Smooth muscle cell (in vitro differentiated cells): ENCODE measurements around the gene BICD1. TPM values are rescaled to one million over a fixed set of nuclear protein-coding genes. Genes with fewer than 3 reads are reported as not detected.

Experiments
- DNase-seq: peaks from one replicate; lab custom pipeline; 2025; ENCODE audit not compliant: unreplicated experiment; lab: John Stamatoyannopoulos, UW
- H2AFZ ChIP-seq: fragments of 200-600 bp; sonication (generic); 2 replicates; pipeline ENCODE4 v1.6.0; 2016; ENCODE audit warnings: antibody characterized with exemption, low read depth, mild to moderate bottlenecking
- H3F3A ChIP-seq: fragments of 200-600 bp; sonication (generic); 2 replicates; pipeline ENCODE4 v1.6.0; 2017; ENCODE audit warnings: antibody characterized with exemption, low read depth
- H3K27ac ChIP-seq: fragments of 200-600 bp; sonication (generic); 2 replicates; pipeline ENCODE4 v1.5.1; 2016; ENCODE audit warnings: low read depth, mild to moderate bottlenecking
- H3K27me3 ChIP-seq: fragments of 200-600 bp; sonication (generic); 2 replicates; pipeline ENCODE4 v1.6.1; 2016; ENCODE audit warnings: low read depth, mild to moderate bottlenecking
- H3K36me3 ChIP-seq: fragments of 200-600 bp; sonication (generic); 2 replicates; pipeline ENCODE4 v1.5.1; 2016; ENCODE audit warnings: low read depth
- H3K4me1 ChIP-seq: fragments of 200-600 bp; sonication (generic); 2 replicates; pipeline ENCODE4 v1.5.1; 2016; ENCODE audit warnings: low read depth
- H3K4me2 ChIP-seq: fragments of 200-600 bp; sonication (generic); 2 replicates; pipeline ENCODE4 v1.6.0; 2016; ENCODE audit warnings: mild to moderate bottlenecking
- H3K4me3 ChIP-seq: fragments of 200-600 bp; sonication (generic); 2 replicates; pipeline ENCODE4 v1.5.1; 2016; ENCODE audit warnings: mild to moderate bottlenecking
- H3K79me2 ChIP-seq: fragments of 200-600 bp; sonication (generic); 2 replicates; pipeline ENCODE4 v1.6.0; 2016; ENCODE audit warnings: low read depth, mild to moderate bottlenecking
- H3K9ac ChIP-seq: fragments of 200-600 bp; sonication (generic); 2 replicates; pipeline ENCODE4 v1.6.0; 2016; ENCODE audit warnings: low read depth
- H3K9me3 ChIP-seq: fragments of 200-600 bp; sonication (generic); replicated peaks from 2 replicates; pipeline ENCODE4 v1.5.1; 2016; ENCODE audit warnings: low read depth
- H4K20me1 ChIP-seq: fragments of 200-600 bp; sonication (generic); 2 replicates; pipeline ENCODE4 v1.6.0; 2016; ENCODE audit warnings: low read depth
- CTCF ChIP-seq: fragments of 200-600 bp; sonication (generic); IDR thresholded peaks from 2 replicates; pipeline ENCODE4 v1.5.1; 2017; ENCODE audit warnings: borderline replicate concordance, mild to moderate bottlenecking, antibody characterized with exemption; ENCODE audit not compliant: insufficient read depth, poor library complexity, severe bottlenecking
- WGBS: methylation state at CpG from one replicate; pipeline ENCODE4 v1.1.7; 2016; ENCODE audit warnings: low lambda C conversion rate; 5-methylcytosine and 5-hydroxymethylcytosine counted together
- polyA plus RNA-seq: library from polyadenylated mRNA; unstranded; fragments of >200 nt; fragmentation: Nextera tagmentation; extraction: Ambion mirVana; gene quantifications from 2 replicates; pipeline ENCODE4 v1.2.1, GENCODE V29; 2016
- total RNA-seq: library from RNA; depleted of rRNA; stranded (reverse); fragments of >200 nt; gene quantifications from 2 replicates; pipeline ENCODE4 v1.2.3, GENCODE V29; 2014

The BICD1 gene
- total and polyA plus RNA-seq, 2 experiments from 2014 or later: 6.5 to 11.5 TPM

- H3K4me3 ChIP-seq: no peak overlapping the region
- H3K27me3 ChIP-seq: no peaks in the 10 kb centered on the region
- no peak overlapping the region for H3K27ac ChIP-seq
- no peaks in the 10 kb centered on the region for H3F3A ChIP-seq
- no peaks in the 10 kb centered on the region for H4K20me1 ChIP-seq
- WGBS: 48% methylated on average over 5 of the region's 5 CpGs
- peak; percentile 86 for TF ChIP-seq CTCF
- H2AFZ ChIP-seq: no peak overlapping the region
- H3K4me2 ChIP-seq: peak overlapping the region; percentile 50
- H3K36me3 ChIP-seq: no peaks in the 10 kb centered on the region
- no peaks in the 10 kb centered on the region for H3K4me1 ChIP-seq
- H3K9ac ChIP-seq: no peak overlapping the region
- H3K79me2 ChIP-seq: no peaks in the 10 kb centered on the region
- no peak for DNase-seq
- no peaks in the 10 kb centered on the region for H3K9me3 ChIP-seq
Observed at GRCh38 chr12:32365473-32366064, 258.9 kb downstream of the BICD1 start.

- 97% methylated on average over 1 of the region's 1 CpG for WGBS
- DNase-seq: no peak
- TF ChIP-seq CTCF: no peak
- Histone ChIP-seq H3K4me2 (no peak overlapping the region), H3K27ac (no peak overlapping the region), H3F3A (no peaks in the 10 kb centered on the region), H3K4me3 (no peak overlapping the region), H2AFZ (no peak overlapping the region), H3K36me3 (no peaks in the 10 kb centered on the region), H3K9ac (no peak overlapping the region), H3K27me3 (no peaks in the 10 kb centered on the region), H3K4me1 (no peaks in the 10 kb centered on the region), H4K20me1 (no peaks in the 10 kb centered on the region), H3K9me3 (no peaks in the 10 kb centered on the region), H3K79me2 (no peaks in the 10 kb centered on the region)
Observed at GRCh38 chr12:32366714-32367113, 260.1 kb downstream of the BICD1 start.

GRCh38 chr12:32367381-32367780 lies 260.7 kb downstream of the BICD1 start:
- Histone ChIP-seq H3F3A (no peaks in the 10 kb centered on the region), H3K4me1 (no peaks in the 10 kb centered on the region), H4K20me1 (no peaks in the 10 kb centered on the region), H3K9ac (no peak overlapping the region), H3K27ac (no peak overlapping the region), H3K9me3 (no peaks in the 10 kb centered on the region), H3K79me2 (no peaks in the 10 kb centered on the region), H3K4me2 (no peak overlapping the region), H3K27me3 (no peaks in the 10 kb centered on the region), H2AFZ (no peak overlapping the region), H3K4me3 (no peak overlapping the region), H3K36me3 (no peaks in the 10 kb centered on the region)
- DNase-seq: no peak
- no peak for TF ChIP-seq CTCF
- WGBS: 95% methylated on average over 4 of the region's 4 CpGs

GRCh38 chr12:32369202-32369601 lies 262.6 kb downstream of the BICD1 start:
- WGBS: 99% methylated on average over 4 of the region's 4 CpGs
- DNase-seq: no peak
- no peaks in the 10 kb centered on the region for H3K9me3 ChIP-seq
- no peak overlapping the region for H3K27ac ChIP-seq
- no peaks in the 10 kb centered on the region for H3K79me2 ChIP-seq
- no peak for TF ChIP-seq CTCF
- H3F3A ChIP-seq: no peaks in the 10 kb centered on the region
- no peaks in the 10 kb centered on the region for H4K20me1 ChIP-seq
- H3K4me2 ChIP-seq: no peak overlapping the region
- H3K4me1 ChIP-seq: no peaks in the 10 kb centered on the region
- H3K27me3 ChIP-seq: no peaks in the 10 kb centered on the region
- no peak overlapping the region for H3K9ac ChIP-seq
- H2AFZ ChIP-seq: no peak overlapping the region
- no peak overlapping the region for H3K4me3 ChIP-seq
- no peaks in the 10 kb centered on the region for H3K36me3 ChIP-seq
